Right ventricle myocardium inferior (tissue), 1 donor: ENCODE measurements around the gene MYRIP. TPM values are rescaled to one million over a fixed set of nuclear protein-coding genes. Genes with fewer than 3 reads are reported as not detected.
"Not testable (repeated sequence)": the region's sequence is repeated elsewhere in the genome, so short reads cannot be mapped to it uniquely, and the experiment has no call there.

Experiments
- ATAC-seq: fragments of 200-7000 bp; cut with Tn5 transposase; one replicate; pipeline ENCODE4 v1.9.1; 2020; ENCODE audit warnings: mild to moderate bottlenecking, moderate library complexity
- DNase-seq: peaks from one replicate; pipeline ENCODE4 v3.0.0; 2021; ENCODE audit errors: missing footprints
- intact Hi-C: fragments of 100-400 bp; cut with DNase I; formaldehyde crosslinking; loops from one replicate; pipeline ENCODE4 v1.11.0; 2022
- total RNA-seq: library from RNA; stranded (reverse); fragmentation: NEBNext Ultra II Directional; extraction: Animal tissue kit (Norgen Biotek cat#: 25700); gene quantifications from one replicate; pipeline ENCODE4 v1.2.1, GENCODE V29; 2021
- donor health status: DM: no; HTN: yes; CAD: no; lungs with severe emphysema.

The MYRIP gene
- total RNA-seq, 1 donor from 2014 or later = 2.1 TPM

- intact Hi-C loops = no loop called here
- DNase-seq (no peak), ATAC-seq (no peak)
Measured at GRCh38 chr3:40054568-40055222, 245.3 kb downstream of the MYRIP start.

- no peak for ATAC-seq
- DNase-seq = no peak
- intact Hi-C loops = no loop called here
Measured at GRCh38 chr3:40055361-40055760, 246.0 kb downstream of the MYRIP start.

GRCh38 chr3:40055956-40056355, 246.5 kb downstream of the MYRIP start:
- DNase-seq (no peak), ATAC-seq (no peak)
- intact Hi-C loops = no loop called here

GRCh38 chr3:40057077-40057476, 247.7 kb downstream of the MYRIP start:
- DNase-seq (no peak), ATAC-seq (no peak)
- intact Hi-C loops = no loop called here

GRCh38 chr3:40057786-40058185, 248.4 kb downstream of the MYRIP start:
- intact Hi-C loops = no loop called here
- ATAC-seq = no peak

GRCh38 chr3:40068636-40069035, 259.2 kb downstream of the MYRIP start:
- ATAC-seq = no peak
- DNase-seq = no peak
- intact Hi-C loops = no loop called here

More at GRCh38 chr3:40057786-40058185, 248.4 kb downstream of the MYRIP start:
- DNase-seq = no peak

- no peak for DNase-seq
- no peak for ATAC-seq
- intact Hi-C loops = no loop called here
Measured at GRCh38 chr3:40070816-40071215, 261.4 kb downstream of the MYRIP start.

GRCh38 chr3:40071683-40072238, 262.4 kb downstream of the MYRIP start:
- DNase-seq = no peak
- ATAC-seq = no peak
- intact Hi-C loops = no loop called here

- ATAC-seq (no peak), DNase-seq (no peak)
- intact Hi-C loops = no loop called here
Measured at GRCh38 chr3:40073310-40074007, 264.1 kb downstream of the MYRIP start.

- intact Hi-C loops, ATAC-seq: not testable (repeated sequence)
Measured at GRCh38 chr3:40077139-40077538, 267.7 kb downstream of the MYRIP start.

GRCh38 chr3:40077828-40078492, 268.6 kb downstream of the MYRIP start:
- ATAC-seq, DNase-seq, intact Hi-C loops: not testable (repeated sequence)

More at GRCh38 chr3:40077139-40077538, 267.7 kb downstream of the MYRIP start:
- not testable (repeated sequence) for DNase-seq

GRCh38 chr3:40078590-40078989, 269.2 kb downstream of the MYRIP start:
- ATAC-seq (no peak), DNase-seq (no peak)
- intact Hi-C loops = no loop called here

GRCh38 chr3:40079203-40079846, 269.9 kb downstream of the MYRIP start:
- intact Hi-C loops = no loop called here
- DNase-seq (no peak), ATAC-seq (no peak)

- DNase-seq (no peak), ATAC-seq (no peak)
- intact Hi-C loops = no loop called here
Measured at GRCh38 chr3:40079847-40080240, 270.4 kb downstream of the MYRIP start.

- ATAC-seq (no peak), DNase-seq (no peak)
- intact Hi-C loops = no loop called here
Measured at GRCh38 chr3:40083066-40083465, 273.7 kb downstream of the MYRIP start.

- intact Hi-C loops, DNase-seq, ATAC-seq: not testable (repeated sequence)
Measured at GRCh38 chr3:40084424-40084823, 275.0 kb downstream of the MYRIP start.

GRCh38 chr3:40086890-40087883, 277.8 kb downstream of the MYRIP start:
- ATAC-seq = no peak
- no peak for DNase-seq
- intact Hi-C loops = no loop called here
